Lung (tissue), 12 donors: ENCODE results near the gene CDH13. TPM values are rescaled to one million over a fixed set of nuclear protein-coding genes. Genes with fewer than 3 reads are reported as not detected.

ENCODE experiments used
- ATAC-seq: fragments of 200-7000 bp; cut with Tn5 transposase; one replicate; pipeline ENCODE4 v1.9.1; 2020; ENCODE audit warnings: moderate number of reproducible peaks; ENCODE audit not compliant: insufficient read depth, low FRiP score
- DNase-seq, 3 donors: peaks; one replicate each; pipeline ENCODE4 v3.0.0-alpha.2; 2013 to 2017
- H3K27ac ChIP-seq, 2 donors: one replicate each; pipeline ENCODE4 v1.5.1; 2013; ENCODE audit warnings: mild to moderate bottlenecking in 2 of 2, moderate library complexity in 2 of 2, control low read depth in 1 of 2, inconsistent platforms in 1 of 2, low read depth in 1 of 2, low read length in 1 of 2
- H3K27me3 ChIP-seq, 3 donors: one replicate each; pipeline ENCODE4 v1.5.1; 2013; ENCODE audit warnings: low read length in 2 of 3; ENCODE audit not compliant: control insufficient read depth in 3 of 3, insufficient read depth in 3 of 3
- H3K36me3 ChIP-seq, 4 donors: one replicate each; pipeline ENCODE4 v1.5.1; 2013; ENCODE audit warnings: low read length in 4 of 4, mild to moderate bottlenecking in 1 of 4, moderate library complexity in 1 of 4; ENCODE audit not compliant: control insufficient read depth in 4 of 4, insufficient read depth in 4 of 4
- H3K4me1 ChIP-seq, 5 donors: one replicate each; pipeline ENCODE4 v1.5.1; 2013; ENCODE audit warnings: low read length in 5 of 5, mild to moderate bottlenecking in 2 of 5, moderate library complexity in 1 of 5; ENCODE audit not compliant: control insufficient read depth in 5 of 5, insufficient read depth in 5 of 5
- H3K4me3 ChIP-seq: one replicate; pipeline ENCODE4 v1.5.1; 2013; ENCODE audit warnings: mild to moderate bottlenecking, control low read depth, moderate library complexity
- H3K9ac ChIP-seq, 2 donors: one replicate each; pipeline ENCODE4 v1.5.1; 2013; ENCODE audit warnings: low read length in 2 of 2, control low read depth in 1 of 2; ENCODE audit not compliant: insufficient read depth in 1 of 2
- H3K9me3 ChIP-seq, 4 donors: one replicate each; pipeline ENCODE4 v1.5.1; 2013; ENCODE audit warnings: low read length in 3 of 4, mild to moderate bottlenecking in 1 of 4, moderate library complexity in 1 of 4; ENCODE audit not compliant: control insufficient read depth in 4 of 4, insufficient read depth in 3 of 4
- CTCF ChIP-seq: IDR thresholded peaks from 2 replicates; pipeline ENCODE4 v1.5.1; 2012; ENCODE audit warnings: mild to moderate bottlenecking; ENCODE audit errors: control extremely low read depth, extremely low read depth
- WGBS, 2 donors: extraction: QIAGEN DNeasy Blood & Tissue Kit; methylation state at CpG; one replicate each; pipeline ENCODE4 v1.1.7; 2013; 5-methylcytosine and 5-hydroxymethylcytosine counted together
- polyA plus RNA-seq, 2 donors: library from polyadenylated mRNA; stranded (reverse); fragments of 200-250 nt; gene quantifications; one replicate each; pipeline ENCODE4 v1.2.1, GENCODE V29; 2013
- total RNA-seq, 2 donors: library from RNA; depleted of rRNA in 1 of 2; stranded (reverse); fragments of >200 nt in 1 of 2; gene quantifications; one replicate each; pipeline ENCODE4 v1.2.1, GENCODE V29; 2014 to 2021
- donor health status: control.
- donor health status: control.
- donor health status: Bipolar disorder and iron deficiency.
- donor health status: healthy.
- donor health status: DM: yes; HTN: yes; CAD: no.

CDH13 gene
- total and polyA plus RNA-seq, 4 donors = 2.1 to 12.3 (median 7.3) TPM

- no peak for TF ChIP-seq CTCF
- no peak for DNase-seq
- no peak for ATAC-seq
- H3K9me3 ChIP-seq = peaks cover 0 to 2% (median 0%) of the 10 kb centered on the region in 4 donors
- H3K9ac ChIP-seq = no peak overlapping the region
- H3K27ac ChIP-seq = no peak overlapping the region
- peaks cover 0 to 2% (median 0%) of the 10 kb centered on the region in 4 donors for H3K36me3 ChIP-seq
- 84 to 85% methylated on average over 2 of the region's 2 CpGs for WGBS, 2 donors
- H3K4me3 ChIP-seq = no peak overlapping the region
- no peaks in the 10 kb centered on the region for H3K4me1 ChIP-seq
- peaks cover 0 to 2% (median 0%) of the 10 kb centered on the region in 3 donors for H3K27me3 ChIP-seq
Measured at GRCh38 chr16:83792391-83792790, 1165.6 kb downstream of the CDH13 start.

- H3K9me3 ChIP-seq = peaks cover 0 to 2% (median 0%) of the 10 kb centered on the region in 4 donors
- ATAC-seq = no peak
- peaks cover 0 to 2% (median 0%) of the 10 kb centered on the region in 4 donors for H3K36me3 ChIP-seq
- no peaks in the 10 kb centered on the region for H3K4me1 ChIP-seq
- no peak overlapping the region for H3K9ac ChIP-seq
- no peak overlapping the region for H3K4me3 ChIP-seq
- no peak for TF ChIP-seq CTCF
- no peak for DNase-seq
- H3K27me3 ChIP-seq = no peaks in the 10 kb centered on the region
- H3K27ac ChIP-seq = no peak overlapping the region
- WGBS, 2 donors = 71 to 75% methylated on average over 9 of the region's 9 CpGs
Measured at GRCh38 chr16:83793179-83793578, 1166.4 kb downstream of the CDH13 start.

GRCh38 chr16:83794860-83795554 is 1168.2 kb downstream of the CDH13 start:
- Histone ChIP-seq H3K4me1 (no peaks in the 10 kb centered on the region), H3K4me3 (no peak overlapping the region), H3K27me3 (peaks cover 0 to 3% (median 0%) of the 10 kb centered on the region in 3 donors), H3K27ac (no peak overlapping the region), H3K9me3 (peaks cover 0 to 2% (median 0%) of the 10 kb centered on the region in 4 donors), H3K9ac (no peak overlapping the region), H3K36me3 (peaks cover 0 to 2% (median 0%) of the 10 kb centered on the region in 4 donors)
- ATAC-seq (no peak), DNase-seq (no peak)
- TF ChIP-seq CTCF = no peak
- 71 to 74% methylated on average over 10 of the region's 10 CpGs for WGBS, 2 donors

GRCh38 chr16:83797013-83797412 is 1170.2 kb downstream of the CDH13 start:
- H3K4me1 ChIP-seq = peaks cover 0 to 1% (median 0%) of the 10 kb centered on the region in 5 donors
- H3K27ac ChIP-seq = no peak overlapping the region
- ATAC-seq (no peak), DNase-seq (no peak)
- peaks cover 0 to 3% (median 0%) of the 10 kb centered on the region in 3 donors for H3K27me3 ChIP-seq
- H3K36me3 ChIP-seq = peaks cover 0 to 2% (median 0%) of the 10 kb centered on the region in 4 donors
- no peak overlapping the region for H3K4me3 ChIP-seq
- no peak for TF ChIP-seq CTCF
- H3K9me3 ChIP-seq = peaks cover 0 to 2% (median 0%) of the 10 kb centered on the region in 4 donors
- H3K9ac ChIP-seq = no peak overlapping the region
- 54 to 67% methylated on average over 9 of the region's 9 CpGs for WGBS, 2 donors
